Measurements from ENCODE around the gene C1orf35. TPM values are rescaled to one million over a fixed set of nuclear protein-coding genes. Genes with fewer than 3 reads are reported as not detected.

Gene C1orf35
- total and polyA plus RNA-seq, 2 of the 8 experiments (the other 6 are each of a cell fraction or from before 2014, with no cell fraction given), result 18.6 to 19.9 TPM

DNA sequence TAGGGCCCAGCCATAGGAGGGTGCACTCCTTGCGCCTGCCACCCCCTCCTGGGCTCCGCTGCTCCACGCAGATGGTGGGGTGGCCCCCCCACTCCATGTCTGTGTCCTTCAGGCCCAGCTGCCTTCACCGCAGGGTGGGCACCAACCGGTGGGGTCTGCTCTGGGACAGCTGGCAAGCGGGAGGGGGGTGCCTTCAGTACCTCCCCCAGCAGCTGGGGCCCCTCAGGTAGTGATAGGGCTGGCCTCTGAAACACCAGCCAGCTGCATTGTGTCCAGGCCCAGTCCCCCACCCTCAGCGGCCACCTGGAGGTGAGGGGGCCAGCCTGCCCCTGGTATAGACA, 47.0 kb upstream of the C1orf35 start:
- Histone ChIP-seq H3K14ac (ENCODE audit: insufficient read length) (no peak overlapping the region), H3K23ac (ENCODE audit: insufficient read length) (no peak overlapping the region), H2BK5ac (ENCODE audit: low read depth, low read length) (0 out of 2 replicates have a peak overlapping the region, but pooled peaks have one; percentile 35), H3K4me2 (ENCODE audit: insufficient read depth in 1 of 2, low read depth in 2 of 2, low read length in 2 of 2) (no peak overlapping the region; a peak in 1 of 4 replicates), H3K18ac (ENCODE audit: extremely low read depth, low read length) (no peak overlapping the region), H4K8ac (ENCODE audit: extremely low read depth, insufficient read depth, low read length) (peak overlapping the region; percentile 79), H3K4me3 (ENCODE audit: extremely low read depth in 1 of 4, insufficient read depth in 2 of 4, low read depth in 3 of 4, low read length in 4 of 4) (no peak overlapping the region), H2AK5ac (ENCODE audit: low read depth, low read length) (0 out of 2 replicates have a peak overlapping the region, but pooled peaks have one; percentile 24), H4K5ac (ENCODE audit: insufficient read length, low read depth, low read length) (peak overlapping the region; percentile 33), H2AFZ (ENCODE audit: low read length) (no peak overlapping the region), H3K79me2 (ENCODE audit: control insufficient read depth in 1 of 2, insufficient read depth in 2 of 2, low read length in 2 of 2) (no peaks in the 10 kb centered on the region), H3K4me1 (replicated peaks in 1 of 4; ENCODE audit: control insufficient read depth in 3 of 4, insufficient read depth in 4 of 4, low read length in 3 of 4) (peaks cover 0 to 10% (median 4%) of the 10 kb centered on the region in 4 experiments; a peak in 1 of 7 replicates), H2BK15ac (ENCODE audit: low read length) (no peak overlapping the region), H3K36me3 (ENCODE audit: control insufficient read depth in 2 of 4, insufficient read depth in 4 of 4, low read length in 3 of 4) (no peaks in the 10 kb centered on the region), H3K9ac (replicated peaks in 1 of 4; ENCODE audit: extremely low read depth in 1 of 4, low read depth in 3 of 4, low read length in 3 of 4) (no peak overlapping the region), H2BK120ac (replicated peaks; ENCODE audit: low read depth, low read length) (no peak overlapping the region), H4K20me1 (replicated peaks in 1 of 2; ENCODE audit: control insufficient read depth in 1 of 2, insufficient read depth in 2 of 2, low read length in 2 of 2) (peaks cover 0 to 9% of the 10 kb centered on the region in 2 experiments), H3K4ac (replicated peaks; ENCODE audit: insufficient read length, low read depth, low read length) (no peak overlapping the region), H3K23me2 (ENCODE audit: low read depth, low read length) (no peaks in the 10 kb centered on the region; the same call in 1 of the 2 replicates), H3K56ac (replicated peaks; ENCODE audit: insufficient read length, low read depth, low read length) (no peak overlapping the region), H3K79me1 (ENCODE audit: low read depth, low read length) (no peaks in the 10 kb centered on the region; the same call in none of the 2 replicates), H2BK20ac (ENCODE audit: low read length) (no peak overlapping the region), H3K27ac (ENCODE audit: low read depth, low read length) (0 out of 2 replicates have a peak overlapping the region, but pooled peaks have one; percentile 25), H4K91ac (replicated peaks; ENCODE audit: insufficient read length, low read length) (peak overlapping the region; percentile 40), H2BK12ac (ENCODE audit: low read depth, low read length) (no peak overlapping the region), H3K9me3 (ENCODE audit: insufficient read depth in 2 of 2, low read depth in 1 of 2, low read length in 1 of 2) (no peaks in the 10 kb centered on the region), H3K27me3 (replicated peaks in 1 of 4; ENCODE audit: control insufficient read depth in 3 of 4, extremely low read depth in 1 of 4, insufficient read depth in 3 of 4, low read length in 3 of 4) (0 out of 7 replicates have a peak, but pooled peaks cover 0 to 5% (median 0%) of the 10 kb centered on the region in 4 experiments)
- FAIRE-seq (no peak), DNase-seq (ENCODE audit: low read depth in 1 of 2, low spot score in 2 of 2) (no peak)
- WGBS, 2 experiments (ENCODE audit: extremely low coverage in 1 of 2, insufficient coverage in 1 of 2, insufficient read length in 1 of 2, insufficient replicate concordance in 2 of 2, low coverage in 1 of 2, low lambda C conversion rate in 2 of 2, missing lambda C conversion rate in 1 of 2), result 83% methylated on average over 1 of the region's 7 CpGs; no CpG with 5 or more reads in 1 of the 2 experiments
- POLR2A ChIA-PET (ENCODE audit: partially characterized antibody), result interaction anchor here (1.0 to 3.1 kb wide), 4 partner anchors 10 to 53 kb away, joined by 3 to 18 read pairs (median 4); partner anchors contain the start of gene GUK1
- CTCF ChIA-PET (ENCODE audit: partially characterized antibody), result interaction anchor here (1.3 to 2.8 kb wide), 2 partner anchors 17 to 22 kb away, joined by 5 to 10 read pairs; partner anchors contain the start of gene IBA57
- TF ChIP-seq MAFK (IDR thresholded peaks at IDR 0.05; ENCODE audit: low read depth, low read length) (no peak), RNF2 (IDR thresholded peaks at IDR 0.05; ENCODE audit: borderline replicate concordance, low read depth, low read length, missing control alignments, poor library complexity, severe bottlenecking) (no peak), RXRA (IDR thresholded peaks at IDR 0.05; ENCODE audit: insufficient read depth, low read depth, low read length) (no peak), BRCA1 (IDR thresholded peaks at IDR 0.05; ENCODE audit: low read depth, low read length) (no peak), POU5F1 (IDR thresholded peaks at IDR 0.05; ENCODE audit: low read depth, low read length) (no peak), TCF12 (IDR thresholded peaks at IDR 0.05; ENCODE audit: low read depth, low read length) (no peak), YY1 (IDR thresholded peaks at IDR 0.05; ENCODE audit: low read depth, low read length) (no peak), TAF7 (optimal IDR thresholded peaks at IDR 0.05; ENCODE audit: borderline replicate concordance, low read depth, low read length) (no peak)
- TF ChIP-seq, protein P1, sequence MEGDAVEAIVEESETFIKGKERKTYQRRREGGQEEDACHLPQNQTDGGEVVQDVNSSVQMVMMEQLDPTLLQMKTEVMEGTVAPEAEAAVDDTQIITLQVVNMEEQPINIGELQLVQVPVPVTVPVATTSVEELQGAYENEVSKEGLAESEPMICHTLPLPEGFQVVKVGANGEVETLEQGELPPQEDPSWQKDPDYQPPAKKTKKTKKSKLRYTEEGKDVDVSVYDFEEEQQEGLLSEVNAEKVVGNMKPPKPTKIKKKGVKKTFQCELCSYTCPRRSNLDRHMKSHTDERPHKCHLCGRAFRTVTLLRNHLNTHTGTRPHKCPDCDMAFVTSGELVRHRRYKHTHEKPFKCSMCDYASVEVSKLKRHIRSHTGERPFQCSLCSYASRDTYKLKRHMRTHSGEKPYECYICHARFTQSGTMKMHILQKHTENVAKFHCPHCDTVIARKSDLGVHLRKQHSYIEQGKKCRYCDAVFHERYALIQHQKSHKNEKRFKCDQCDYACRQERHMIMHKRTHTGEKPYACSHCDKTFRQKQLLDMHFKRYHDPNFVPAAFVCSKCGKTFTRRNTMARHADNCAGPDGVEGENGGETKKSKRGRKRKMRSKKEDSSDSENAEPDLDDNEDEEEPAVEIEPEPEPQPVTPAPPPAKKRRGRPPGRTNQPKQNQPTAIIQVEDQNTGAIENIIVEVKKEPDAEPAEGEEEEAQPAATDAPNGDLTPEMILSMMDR (IDR thresholded peaks at IDR 0.05; ENCODE audit: control extremely low read depth in 1 of 3, insufficient read depth in 1 of 3, low read depth in 1 of 3, low read length in 3 of 3), result no peak
- TF ChIP-seq, protein P2, sequence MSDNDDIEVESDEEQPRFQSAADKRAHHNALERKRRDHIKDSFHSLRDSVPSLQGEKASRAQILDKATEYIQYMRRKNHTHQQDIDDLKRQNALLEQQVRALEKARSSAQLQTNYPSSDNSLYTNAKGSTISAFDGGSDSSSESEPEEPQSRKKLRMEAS (IDR thresholded peaks at IDR 0.05), result no peak
